ENCODE results near the gene MINAR2.

Gene MINAR2

GRCh38 chr5:129771058-129771838 lies 23.4 kb downstream of the MINAR2 start:
- TF ChIP-seq POLR2AphosphoS5 (IDR thresholded peaks at IDR 0.05; ENCODE audit: low read depth, low read length): no peak
- no peak for TF ChIP-seq SIN3A (IDR thresholded peaks at IDR 0.05; ENCODE audit: borderline replicate concordance, insufficient read depth, low read length)
- no peak for TF ChIP-seq FOXP2 (optimal IDR thresholded peaks at IDR 0.05; ENCODE audit: borderline replicate concordance, extremely low read depth, extremely low read length, insufficient read depth)
- TF ChIP-seq TAF1 (IDR thresholded peaks at IDR 0.05; ENCODE audit: borderline replicate concordance, insufficient read depth, low read length): no peak
- TF ChIP-seq, protein P1, sequence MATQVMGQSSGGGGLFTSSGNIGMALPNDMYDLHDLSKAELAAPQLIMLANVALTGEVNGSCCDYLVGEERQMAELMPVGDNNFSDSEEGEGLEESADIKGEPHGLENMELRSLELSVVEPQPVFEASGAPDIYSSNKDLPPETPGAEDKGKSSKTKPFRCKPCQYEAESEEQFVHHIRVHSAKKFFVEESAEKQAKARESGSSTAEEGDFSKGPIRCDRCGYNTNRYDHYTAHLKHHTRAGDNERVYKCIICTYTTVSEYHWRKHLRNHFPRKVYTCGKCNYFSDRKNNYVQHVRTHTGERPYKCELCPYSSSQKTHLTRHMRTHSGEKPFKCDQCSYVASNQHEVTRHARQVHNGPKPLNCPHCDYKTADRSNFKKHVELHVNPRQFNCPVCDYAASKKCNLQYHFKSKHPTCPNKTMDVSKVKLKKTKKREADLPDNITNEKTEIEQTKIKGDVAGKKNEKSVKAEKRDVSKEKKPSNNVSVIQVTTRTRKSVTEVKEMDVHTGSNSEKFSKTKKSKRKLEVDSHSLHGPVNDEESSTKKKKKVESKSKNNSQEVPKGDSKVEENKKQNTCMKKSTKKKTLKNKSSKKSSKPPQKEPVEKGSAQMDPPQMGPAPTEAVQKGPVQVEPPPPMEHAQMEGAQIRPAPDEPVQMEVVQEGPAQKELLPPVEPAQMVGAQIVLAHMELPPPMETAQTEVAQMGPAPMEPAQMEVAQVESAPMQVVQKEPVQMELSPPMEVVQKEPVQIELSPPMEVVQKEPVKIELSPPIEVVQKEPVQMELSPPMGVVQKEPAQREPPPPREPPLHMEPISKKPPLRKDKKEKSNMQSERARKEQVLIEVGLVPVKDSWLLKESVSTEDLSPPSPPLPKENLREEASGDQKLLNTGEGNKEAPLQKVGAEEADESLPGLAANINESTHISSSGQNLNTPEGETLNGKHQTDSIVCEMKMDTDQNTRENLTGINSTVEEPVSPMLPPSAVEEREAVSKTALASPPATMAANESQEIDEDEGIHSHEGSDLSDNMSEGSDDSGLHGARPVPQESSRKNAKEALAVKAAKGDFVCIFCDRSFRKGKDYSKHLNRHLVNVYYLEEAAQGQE (IDR thresholded peaks at IDR 0.05; ENCODE audit: insufficient read depth in 1 of 2, low read depth in 2 of 2, low read length in 2 of 2): no peak

DNA sequence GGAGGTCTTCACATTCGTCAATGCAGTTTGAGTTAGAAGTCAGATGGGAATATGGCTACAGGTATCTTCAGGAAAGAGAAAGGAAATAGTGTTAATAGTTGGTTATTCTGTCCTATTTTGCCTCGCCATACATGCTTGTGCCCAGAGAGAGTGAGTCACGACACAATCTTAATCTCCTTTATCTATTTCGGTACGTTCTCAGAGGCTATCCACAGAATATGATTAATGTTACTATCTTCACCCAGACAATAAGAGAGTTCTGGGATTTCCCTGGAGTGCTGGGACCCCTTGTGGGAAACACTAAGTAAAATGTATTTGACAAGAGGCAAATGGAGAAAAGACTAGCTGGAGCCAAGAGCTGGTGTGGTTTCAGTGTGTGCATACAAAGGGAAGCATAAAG lies 25.5 kb downstream of the MINAR2 start:
- TF ChIP-seq TAF1 (IDR thresholded peaks at IDR 0.05; ENCODE audit: borderline replicate concordance, insufficient read depth, low read length): no peak
- TF ChIP-seq, protein P1 (IDR thresholded peaks at IDR 0.05; ENCODE audit: insufficient read depth in 1 of 2, low read depth in 2 of 2, low read length in 2 of 2): no peak
- TF ChIP-seq FOXP2 (optimal IDR thresholded peaks at IDR 0.05; ENCODE audit: borderline replicate concordance, extremely low read depth, extremely low read length, insufficient read depth): no peak
- no peak for TF ChIP-seq SIN3A (IDR thresholded peaks at IDR 0.05; ENCODE audit: borderline replicate concordance, insufficient read depth, low read length)

DNA sequence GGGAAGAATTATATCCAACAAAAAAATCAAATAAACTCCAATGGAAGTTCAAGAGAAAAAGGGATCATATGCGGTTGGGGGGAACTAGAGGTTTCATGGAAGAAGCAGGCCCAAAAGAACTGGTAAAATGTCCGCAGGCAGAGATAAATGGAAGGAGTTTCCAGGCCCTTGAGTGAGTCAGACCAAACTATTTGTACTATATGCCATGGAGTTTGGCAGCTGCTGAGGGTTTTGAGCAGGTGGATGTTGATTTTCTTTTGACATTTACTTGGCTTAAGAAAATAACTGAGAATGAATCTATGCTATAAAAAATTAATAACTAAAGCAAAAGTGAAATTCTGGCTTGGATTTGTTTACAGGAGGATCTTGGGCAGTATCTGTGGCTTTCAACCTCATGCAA lies 33.7 kb downstream of the MINAR2 start:
- TF ChIP-seq FOXP2 (optimal IDR thresholded peaks at IDR 0.05; ENCODE audit: borderline replicate concordance, extremely low read depth, extremely low read length, insufficient read depth) (no peak), TAF1 (IDR thresholded peaks at IDR 0.05; ENCODE audit: borderline replicate concordance, insufficient read depth, low read length) (no peak), SIN3A (IDR thresholded peaks at IDR 0.05; ENCODE audit: borderline replicate concordance, insufficient read depth, low read length) (no peak), POLR2AphosphoS5 (IDR thresholded peaks at IDR 0.05; ENCODE audit: low read depth, low read length) (no peak)
- TF ChIP-seq, protein P1 (IDR thresholded peaks at IDR 0.05; ENCODE audit: insufficient read depth in 1 of 2, low read depth in 2 of 2, low read length in 2 of 2): no peak

- TF ChIP-seq POLR2AphosphoS5 (IDR thresholded peaks at IDR 0.05; ENCODE audit: low read depth, low read length) (no peak), FOXP2 (optimal IDR thresholded peaks at IDR 0.05; ENCODE audit: borderline replicate concordance, extremely low read depth, extremely low read length, insufficient read depth) (no peak), SIN3A (IDR thresholded peaks at IDR 0.05; ENCODE audit: borderline replicate concordance, insufficient read depth, low read length) (no peak), TAF1 (IDR thresholded peaks at IDR 0.05; ENCODE audit: borderline replicate concordance, insufficient read depth, low read length) (no peak)
- TF ChIP-seq, protein P1 (IDR thresholded peaks at IDR 0.05; ENCODE audit: insufficient read depth in 1 of 2, low read depth in 2 of 2, low read length in 2 of 2): no peak
Observed at GRCh38 chr5:129803403-129803802, 55.5 kb downstream of the MINAR2 start.
